ENCODE data around the gene RPS14. TPM values are rescaled to one million over a fixed set of nuclear protein-coding genes. Genes with fewer than 3 reads are reported as not detected.
A peak's percentile ranks its signal among the peaks of the same experiment; 100 is the strongest.

The RPS14 gene
- total RNA-seq, 1 donor from 2014 or later = 3,646 TPM

GRCh38 chr5:150441813-150442698 lies 7.5 kb downstream of the RPS14 start:
- no peak for TF ChIP-seq CTCF (conservative IDR thresholded peaks at IDR 0.05; ENCODE audit: low read depth, low read length)
- no peak for DNase-seq (ENCODE audit: low read depth)
- no peak overlapping the region for H3K4me3 ChIP-seq (ENCODE audit: low read depth, low read length)

DNA sequence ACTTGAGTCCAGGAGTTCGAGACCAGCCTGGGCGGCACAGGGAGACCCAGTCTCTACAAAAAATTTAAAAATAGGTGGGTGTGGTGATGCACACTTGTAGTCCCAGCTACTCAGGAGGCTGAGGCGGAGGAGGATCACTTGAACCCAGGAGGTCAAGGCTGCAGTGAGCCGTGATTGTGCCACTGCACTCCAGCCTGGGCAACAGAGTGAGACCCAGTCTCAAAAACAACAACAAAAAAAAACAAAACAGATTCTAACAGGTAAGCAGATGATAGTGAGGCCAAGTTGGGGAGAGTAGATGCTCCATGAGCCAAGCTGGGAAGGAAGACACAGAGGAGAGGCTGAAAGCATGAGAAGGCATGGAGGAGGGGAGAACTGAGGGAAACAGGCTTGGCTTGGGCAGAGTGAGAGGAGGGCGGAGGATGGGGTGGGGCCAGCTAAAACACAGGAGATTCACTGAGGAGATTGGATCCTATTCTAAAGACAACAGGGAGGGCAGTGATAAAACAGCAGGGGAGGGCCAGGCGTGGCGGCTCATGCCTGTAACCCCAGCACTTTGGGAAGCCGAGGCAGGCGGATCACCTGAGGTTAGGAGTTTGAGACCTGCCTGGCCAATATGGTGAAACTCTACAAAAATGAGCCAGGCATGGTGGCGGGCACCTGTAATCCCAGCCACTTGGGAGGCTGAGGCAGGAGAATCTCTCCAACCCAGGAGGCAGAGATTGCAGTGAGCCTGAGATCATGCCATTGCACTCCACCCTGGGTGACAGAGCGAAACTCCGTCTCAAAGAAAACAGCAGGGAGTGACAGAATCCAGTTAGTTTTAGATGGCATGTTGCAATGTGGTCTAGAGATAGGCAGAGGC lies 8.4 kb downstream of the RPS14 start:
- no peak overlapping the region for H3K4me3 ChIP-seq (ENCODE audit: low read depth, low read length)
- no peak for TF ChIP-seq CTCF (conservative IDR thresholded peaks at IDR 0.05; ENCODE audit: low read depth, low read length)
- DNase-seq (ENCODE audit: low read depth) = no peak

GRCh38 chr5:150438873-150439546 lies 10.5 kb downstream of the RPS14 start:
- peak; percentile 67 for TF ChIP-seq CTCF (conservative IDR thresholded peaks at IDR 0.05; ENCODE audit: low read depth, low read length)
- no peak for DNase-seq (ENCODE audit: low read depth)
- no peak overlapping the region for H3K4me3 ChIP-seq (ENCODE audit: low read depth, low read length)

- peak; percentile 79 for TF ChIP-seq CTCF (conservative IDR thresholded peaks at IDR 0.05; ENCODE audit: low read depth, low read length)
- H3K4me3 ChIP-seq (ENCODE audit: low read depth, low read length) = no peak overlapping the region
- no peak for DNase-seq (ENCODE audit: low read depth)
These were observed 13.3 kb downstream of the RPS14 start for GRCh38 chr5:150436141-150436680.

- DNase-seq (ENCODE audit: low read depth) = no peak
- no peak for TF ChIP-seq CTCF (conservative IDR thresholded peaks at IDR 0.05; ENCODE audit: low read depth, low read length)
- no peak overlapping the region for H3K4me3 ChIP-seq (ENCODE audit: low read depth, low read length)
These were observed 15.1 kb downstream of the RPS14 start for GRCh38 chr5:150434464-150434863.

GRCh38 chr5:150431574-150431973 lies 18.0 kb downstream of the RPS14 start:
- no peak overlapping the region for H3K4me3 ChIP-seq (ENCODE audit: low read depth, low read length)
- TF ChIP-seq CTCF (conservative IDR thresholded peaks at IDR 0.05; ENCODE audit: low read depth, low read length) = no peak
- DNase-seq (ENCODE audit: low read depth) = no peak

Measured in epithelial cell of proximal tubule (primary cell).